ENCODE measurements around the gene TMBIM1.

The TMBIM1 gene

GRCh38 chr2:218245214-218245613 is 47.1 kb downstream of the TMBIM1 start:
- Histone ChIP-seq H3K4ac (ENCODE audit: low read depth, low read length) (no peak overlapping the region), H3K27me3 (ENCODE audit: insufficient read depth, low read length, poor library complexity) (no peaks in the 10 kb centered on the region), H3K27ac (ENCODE audit: low read depth, low read length) (no peak overlapping the region), H3K9ac (ENCODE audit: low read length) (no peak overlapping the region), H3K4me2 (ENCODE audit: low read length) (no peak overlapping the region), H3K79me2 (ENCODE audit: control insufficient read depth, insufficient read depth, low read length) (no peaks in the 10 kb centered on the region), H4K8ac (ENCODE audit: low read depth, low read length) (no peak overlapping the region), H3K4me3 (ENCODE audit: low read length) (no peak overlapping the region), H2BK5ac (ENCODE audit: low read length) (no peak overlapping the region), H2BK15ac (replicated peaks; ENCODE audit: low read depth) (no peak overlapping the region), H3K23ac (ENCODE audit: low read length) (no peak overlapping the region), H3K36me3 (ENCODE audit: control insufficient read depth, insufficient read depth, low read length) (peaks cover 30% of the 10 kb centered on the region), H3K18ac (ENCODE audit: low read length) (no peak overlapping the region), H2BK120ac (ENCODE audit: low read depth, low read length) (no peak overlapping the region), H3K56ac (ENCODE audit: low read length) (no peak overlapping the region), H3K79me1 (ENCODE audit: low read length) (peaks cover 2% of the 10 kb centered on the region), H3K4me1 (ENCODE audit: control insufficient read depth, low read depth, low read length) (no peaks in the 10 kb centered on the region), H4K5ac (ENCODE audit: low read length) (no peak overlapping the region), H2AK5ac (ENCODE audit: low read length) (no peak overlapping the region)
- WGBS (ENCODE audit: extremely low coverage, insufficient coverage, low lambda C conversion rate), result no CpG with 5 or more reads among the region's 5 CpGs
- DNase-seq, result no peak

- Histone ChIP-seq H2BK5ac (ENCODE audit: low read length) (no peak overlapping the region), H3K4me3 (ENCODE audit: low read length) (no peak overlapping the region), H3K9ac (ENCODE audit: low read length) (no peak overlapping the region), H2AK5ac (ENCODE audit: low read length) (no peak overlapping the region), H4K5ac (ENCODE audit: low read length) (no peak overlapping the region), H3K4me1 (ENCODE audit: control insufficient read depth, low read depth, low read length) (no peaks in the 10 kb centered on the region), H3K18ac (ENCODE audit: low read length) (no peak overlapping the region), H3K56ac (ENCODE audit: low read length) (no peak overlapping the region), H3K79me2 (ENCODE audit: control insufficient read depth, insufficient read depth, low read length) (no peaks in the 10 kb centered on the region), H2BK120ac (ENCODE audit: low read depth, low read length) (no peak overlapping the region), H3K36me3 (ENCODE audit: control insufficient read depth, insufficient read depth, low read length) (peaks cover 28% of the 10 kb centered on the region), H4K8ac (ENCODE audit: low read depth, low read length) (no peak overlapping the region), H3K79me1 (ENCODE audit: low read length) (peaks cover 2% of the 10 kb centered on the region), H3K4me2 (ENCODE audit: low read length) (no peak overlapping the region), H3K23ac (ENCODE audit: low read length) (no peak overlapping the region), H3K27me3 (ENCODE audit: insufficient read depth, low read length, poor library complexity) (no peaks in the 10 kb centered on the region), H3K4ac (ENCODE audit: low read depth, low read length) (no peak overlapping the region), H3K27ac (ENCODE audit: low read depth, low read length) (no peak overlapping the region), H2BK15ac (replicated peaks; ENCODE audit: low read depth) (no peak overlapping the region)
- no CpG with 5 or more reads among the region's 2 CpGs for WGBS (ENCODE audit: extremely low coverage, insufficient coverage, low lambda C conversion rate)
- no peak for DNase-seq
Measured at GRCh38 chr2:218244665-218245064, 47.6 kb downstream of the TMBIM1 start.

GRCh38 chr2:218244204-218244603 is 48.1 kb downstream of the TMBIM1 start:
- no peak for DNase-seq
- Histone ChIP-seq H2BK120ac (ENCODE audit: low read depth, low read length) (no peak overlapping the region), H3K56ac (ENCODE audit: low read length) (no peak overlapping the region), H3K79me2 (ENCODE audit: control insufficient read depth, insufficient read depth, low read length) (no peaks in the 10 kb centered on the region), H3K27ac (ENCODE audit: low read depth, low read length) (no peak overlapping the region), H3K27me3 (ENCODE audit: insufficient read depth, low read length, poor library complexity) (no peaks in the 10 kb centered on the region), H3K36me3 (ENCODE audit: control insufficient read depth, insufficient read depth, low read length) (peaks cover 25% of the 10 kb centered on the region), H3K18ac (ENCODE audit: low read length) (no peak overlapping the region), H4K5ac (ENCODE audit: low read length) (no peak overlapping the region), H3K4me2 (ENCODE audit: low read length) (no peak overlapping the region), H2BK5ac (ENCODE audit: low read length) (no peak overlapping the region), H3K4ac (ENCODE audit: low read depth, low read length) (no peak overlapping the region), H3K4me1 (ENCODE audit: control insufficient read depth, low read depth, low read length) (no peaks in the 10 kb centered on the region), H3K79me1 (ENCODE audit: low read length) (peaks cover 2% of the 10 kb centered on the region), H3K23ac (ENCODE audit: low read length) (no peak overlapping the region), H2BK15ac (replicated peaks; ENCODE audit: low read depth) (no peak overlapping the region), H2AK5ac (ENCODE audit: low read length) (no peak overlapping the region), H4K8ac (ENCODE audit: low read depth, low read length) (no peak overlapping the region), H3K4me3 (ENCODE audit: low read length) (no peak overlapping the region), H3K9ac (ENCODE audit: low read length) (no peak overlapping the region)
- no CpG with 5 or more reads among the region's 1 CpG for WGBS (ENCODE audit: extremely low coverage, insufficient coverage, low lambda C conversion rate)

GRCh38 chr2:218238887-218239286 is 53.4 kb downstream of the TMBIM1 start:
- H3K79me2 ChIP-seq (ENCODE audit: control insufficient read depth, insufficient read depth, low read length), result no peaks in the 10 kb centered on the region
- H2BK5ac ChIP-seq (ENCODE audit: low read length), result no peak overlapping the region
- H3K56ac ChIP-seq (ENCODE audit: low read length), result no peak overlapping the region
- H3K4me2 ChIP-seq (ENCODE audit: low read length), result no peak overlapping the region
- no peak overlapping the region for H4K8ac ChIP-seq (ENCODE audit: low read depth, low read length)
- DNase-seq, result no peak
- no peak overlapping the region for H3K9ac ChIP-seq (ENCODE audit: low read length)
- no peak overlapping the region for H2AK5ac ChIP-seq (ENCODE audit: low read length)
- H3K4me3 ChIP-seq (ENCODE audit: low read length), result no peak overlapping the region
- no peak overlapping the region for H3K23ac ChIP-seq (ENCODE audit: low read length)
- no peak overlapping the region for H2BK120ac ChIP-seq (ENCODE audit: low read depth, low read length)
- H2BK15ac ChIP-seq (replicated peaks; ENCODE audit: low read depth), result no peak overlapping the region
- H3K4me1 ChIP-seq (ENCODE audit: control insufficient read depth, low read depth, low read length), result no peaks in the 10 kb centered on the region
- H3K27ac ChIP-seq (ENCODE audit: low read depth, low read length), result no peak overlapping the region
- H4K5ac ChIP-seq (ENCODE audit: low read length), result no peak overlapping the region
- no CpG with 5 or more reads among the region's 1 CpG for WGBS (ENCODE audit: extremely low coverage, insufficient coverage, low lambda C conversion rate)
- H3K79me1 ChIP-seq (ENCODE audit: low read length), result peaks cover 2% of the 10 kb centered on the region
- no peak overlapping the region for H3K4ac ChIP-seq (ENCODE audit: low read depth, low read length)
- peaks cover 16% of the 10 kb centered on the region for H3K36me3 ChIP-seq (ENCODE audit: control insufficient read depth, insufficient read depth, low read length)
- no peaks in the 10 kb centered on the region for H3K27me3 ChIP-seq (ENCODE audit: insufficient read depth, low read length, poor library complexity)
- H3K18ac ChIP-seq (ENCODE audit: low read length), result no peak overlapping the region

- no peak overlapping the region for H3K9ac ChIP-seq (ENCODE audit: low read length)
- H3K79me1 ChIP-seq (ENCODE audit: low read length), result no peaks in the 10 kb centered on the region
- no peak overlapping the region for H3K18ac ChIP-seq (ENCODE audit: low read length)
- no CpG with 5 or more reads among the region's 4 CpGs for WGBS (ENCODE audit: extremely low coverage, insufficient coverage, low lambda C conversion rate)
- H2BK5ac ChIP-seq (ENCODE audit: low read length), result no peak overlapping the region
- no peak overlapping the region for H2BK15ac ChIP-seq (replicated peaks; ENCODE audit: low read depth)
- no peak overlapping the region for H3K4ac ChIP-seq (ENCODE audit: low read depth, low read length)
- H4K8ac ChIP-seq (ENCODE audit: low read depth, low read length), result no peak overlapping the region
- no peak overlapping the region for H2AK5ac ChIP-seq (ENCODE audit: low read length)
- H3K56ac ChIP-seq (ENCODE audit: low read length), result no peak overlapping the region
- no peak overlapping the region for H3K23ac ChIP-seq (ENCODE audit: low read length)
- no peaks in the 10 kb centered on the region for H3K79me2 ChIP-seq (ENCODE audit: control insufficient read depth, insufficient read depth, low read length)
- no peak overlapping the region for H4K5ac ChIP-seq (ENCODE audit: low read length)
- peaks cover 17% of the 10 kb centered on the region for H3K36me3 ChIP-seq (ENCODE audit: control insufficient read depth, insufficient read depth, low read length)
- no peaks in the 10 kb centered on the region for H3K27me3 ChIP-seq (ENCODE audit: insufficient read depth, low read length, poor library complexity)
- H3K4me2 ChIP-seq (ENCODE audit: low read length), result no peak overlapping the region
- no peak overlapping the region for H3K4me3 ChIP-seq (ENCODE audit: low read length)
- no peaks in the 10 kb centered on the region for H3K4me1 ChIP-seq (ENCODE audit: control insufficient read depth, low read depth, low read length)
- no peak for DNase-seq
- H2BK120ac ChIP-seq (ENCODE audit: low read depth, low read length), result no peak overlapping the region
- H3K27ac ChIP-seq (ENCODE audit: low read depth, low read length), result no peak overlapping the region
Measured at GRCh38 chr2:218236829-218237228, 55.5 kb downstream of the TMBIM1 start.

- WGBS (ENCODE audit: extremely low coverage, insufficient coverage, low lambda C conversion rate), result no CpG with 5 or more reads among the region's 2 CpGs
- Histone ChIP-seq H3K79me2 (ENCODE audit: control insufficient read depth, insufficient read depth, low read length) (no peaks in the 10 kb centered on the region), H3K18ac (ENCODE audit: low read length) (no peak overlapping the region), H3K4me3 (ENCODE audit: low read length) (no peak overlapping the region), H3K4ac (ENCODE audit: low read depth, low read length) (no peak overlapping the region), H3K27me3 (ENCODE audit: insufficient read depth, low read length, poor library complexity) (no peaks in the 10 kb centered on the region), H3K56ac (ENCODE audit: low read length) (no peak overlapping the region), H3K27ac (ENCODE audit: low read depth, low read length) (no peak overlapping the region), H2AK5ac (ENCODE audit: low read length) (no peak overlapping the region), H3K9ac (ENCODE audit: low read length) (no peak overlapping the region), H3K4me1 (ENCODE audit: control insufficient read depth, low read depth, low read length) (no peaks in the 10 kb centered on the region), H3K36me3 (ENCODE audit: control insufficient read depth, insufficient read depth, low read length) (peaks cover 19% of the 10 kb centered on the region), H3K4me2 (ENCODE audit: low read length) (no peak overlapping the region), H2BK120ac (ENCODE audit: low read depth, low read length) (no peak overlapping the region), H3K23ac (ENCODE audit: low read length) (no peak overlapping the region), H4K8ac (ENCODE audit: low read depth, low read length) (no peak overlapping the region), H4K5ac (ENCODE audit: low read length) (no peak overlapping the region), H2BK15ac (replicated peaks; ENCODE audit: low read depth) (no peak overlapping the region), H3K79me1 (ENCODE audit: low read length) (peaks cover 3% of the 10 kb centered on the region), H2BK5ac (ENCODE audit: low read length) (no peak overlapping the region)
- no peak for DNase-seq
Measured at GRCh38 chr2:218235017-218235416, 57.3 kb downstream of the TMBIM1 start.

Data from mesendoderm (in vitro differentiated cells).